CD4-positive, alpha-beta T cell treated with Interleukin-6 at 100 ng/mL for 8 hours (primary cell): ENCODE data around the gene CCSER1.

Source experiments
- DNase-seq: peaks from one replicate; pipeline ENCODE4 v3.0.0-alpha.2; 2020; ENCODE audit warnings: mixed read lengths, low spot score

The CCSER1 gene

DNA sequence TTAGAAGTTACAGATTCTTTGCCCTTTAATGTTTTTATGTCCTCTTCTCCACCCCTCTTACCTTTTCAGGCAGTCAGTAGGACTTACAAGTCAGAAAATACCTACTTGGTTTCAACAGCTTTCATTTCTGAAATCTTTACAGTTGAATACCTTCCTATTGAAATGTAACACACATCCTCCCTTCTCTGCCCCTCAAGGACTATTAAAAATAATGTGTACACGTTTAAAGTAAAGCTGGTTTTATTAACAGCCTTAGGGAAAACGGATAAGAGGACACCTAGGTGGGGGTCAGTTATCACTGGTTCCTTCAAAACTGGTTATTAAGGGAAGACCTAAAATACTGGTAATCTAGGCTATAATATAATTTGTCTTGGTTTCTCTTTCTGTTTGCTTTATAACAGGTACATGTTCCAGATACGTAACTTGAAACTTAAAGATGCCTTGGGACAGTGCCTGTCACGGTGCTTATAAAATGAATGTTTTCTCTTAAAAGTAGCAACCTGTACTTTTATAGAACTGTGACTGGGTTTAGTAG, 1.8 kb downstream of the CCSER1 start:
- no peak for DNase-seq

DNA sequence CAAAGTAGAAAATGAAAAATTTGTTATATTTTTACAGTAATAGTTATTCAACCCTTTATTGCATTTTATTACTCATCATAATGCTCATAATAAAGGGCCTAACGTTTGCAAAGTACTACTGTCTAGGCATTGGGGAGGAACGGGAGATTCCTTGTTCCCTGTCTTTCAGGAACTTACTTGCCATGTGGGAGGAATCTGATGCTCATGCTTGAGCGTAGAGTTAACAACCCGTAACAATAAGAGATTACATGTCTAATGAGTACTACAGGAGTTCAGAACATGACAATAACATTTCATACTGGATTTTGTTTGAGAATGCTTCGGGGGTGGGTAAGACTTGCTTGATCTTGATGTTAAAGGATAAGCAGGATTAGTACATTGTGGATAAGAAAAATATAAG, 2.9 kb downstream of the CCSER1 start:
- no peak for DNase-seq

- DNase-seq, result no peak
Observed at GRCh38 chr4:90137555-90137954, 10.4 kb downstream of the CCSER1 start.

DNA sequence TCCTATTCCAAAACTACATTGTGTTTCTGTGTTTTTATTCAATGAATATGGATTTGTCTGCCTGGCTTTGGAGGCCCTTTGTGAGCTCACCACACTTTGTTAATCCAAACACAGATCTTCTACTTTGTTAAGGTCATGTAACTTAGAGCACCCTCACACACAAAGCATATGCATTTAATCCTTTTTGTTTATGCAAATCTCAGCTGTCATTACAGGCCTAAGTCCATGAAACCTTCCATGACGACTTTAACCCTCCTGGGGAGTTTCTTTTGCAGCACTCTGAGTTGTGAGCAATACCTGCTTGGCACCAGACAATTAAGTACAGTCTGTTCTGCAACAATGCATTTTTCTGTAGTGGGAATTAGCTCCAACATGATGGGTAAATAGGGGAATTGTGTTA, 14.9 kb downstream of the CCSER1 start:
- no peak for DNase-seq

- DNase-seq, result no peak
Observed at GRCh38 chr4:90145319-90145718, 18.1 kb downstream of the CCSER1 start.

GRCh38 chr4:90146306-90146705, 19.1 kb downstream of the CCSER1 start:
- no peak for DNase-seq

GRCh38 chr4:90148574-90149148, 21.5 kb downstream of the CCSER1 start:
- DNase-seq, result no peak

DNA sequence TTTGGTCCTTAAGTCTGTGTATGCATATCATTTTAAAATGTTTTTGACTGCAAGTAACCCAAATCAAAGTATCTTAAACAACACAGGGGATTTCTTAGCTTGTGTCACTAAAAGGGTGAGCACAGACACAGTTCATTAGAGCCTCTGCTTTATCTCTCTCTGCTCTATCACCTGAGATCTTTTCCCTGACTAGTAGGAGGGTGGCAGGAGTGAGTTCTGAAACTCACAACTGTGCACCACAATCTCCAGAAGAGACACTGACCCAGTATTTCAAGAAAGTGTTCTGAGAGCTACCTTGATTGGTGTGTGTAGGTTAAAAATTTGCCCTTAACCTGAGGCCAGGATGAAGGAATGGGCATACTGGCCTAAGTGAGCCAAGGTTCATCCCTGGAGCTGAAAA, 24.8 kb downstream of the CCSER1 start:
- no peak for DNase-seq

DNA sequence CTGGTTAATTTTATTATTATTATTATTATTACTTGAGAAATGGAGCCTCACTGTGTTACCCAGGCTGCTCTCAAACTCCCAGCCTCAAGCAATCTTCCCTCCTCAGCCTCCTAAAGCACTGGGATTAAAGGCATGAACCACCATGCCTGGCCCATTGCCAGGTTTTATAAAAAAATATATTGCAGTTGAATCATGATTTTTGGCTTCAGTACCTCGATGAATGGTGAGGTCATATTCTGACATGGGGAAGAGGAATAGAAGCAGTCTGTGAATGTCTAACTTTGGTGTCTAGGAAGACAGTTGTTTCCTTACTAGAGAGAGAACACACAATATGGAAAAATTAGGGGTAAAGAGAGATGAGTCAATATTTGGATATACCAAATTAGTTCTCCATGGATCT, 32.0 kb downstream of the CCSER1 start:
- DNase-seq, result no peak

DNA sequence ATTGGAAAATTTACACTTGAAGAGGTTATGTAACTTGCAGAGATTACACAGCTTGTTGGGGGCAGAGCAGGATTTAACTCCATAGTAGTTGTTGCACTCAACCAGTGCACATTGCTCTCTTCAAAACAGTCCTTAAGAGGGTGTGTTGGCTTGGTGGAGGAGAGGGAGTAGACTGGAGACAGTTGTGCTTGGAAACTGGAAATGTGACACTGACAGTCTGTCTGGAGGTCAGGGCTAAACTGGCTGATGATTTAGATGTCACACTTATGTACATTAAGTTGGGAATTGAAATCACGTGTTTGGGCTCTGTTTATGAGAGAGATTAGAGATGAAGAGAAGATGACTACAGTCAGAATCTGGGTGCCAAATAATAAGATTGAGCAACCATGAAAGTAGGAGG, 32.9 kb downstream of the CCSER1 start:
- DNase-seq, result no peak

GRCh38 chr4:90162566-90162965, 35.4 kb downstream of the CCSER1 start:
- no peak for DNase-seq

- no peak for DNase-seq
Observed at GRCh38 chr4:90163872-90164271, 36.7 kb downstream of the CCSER1 start.

DNA sequence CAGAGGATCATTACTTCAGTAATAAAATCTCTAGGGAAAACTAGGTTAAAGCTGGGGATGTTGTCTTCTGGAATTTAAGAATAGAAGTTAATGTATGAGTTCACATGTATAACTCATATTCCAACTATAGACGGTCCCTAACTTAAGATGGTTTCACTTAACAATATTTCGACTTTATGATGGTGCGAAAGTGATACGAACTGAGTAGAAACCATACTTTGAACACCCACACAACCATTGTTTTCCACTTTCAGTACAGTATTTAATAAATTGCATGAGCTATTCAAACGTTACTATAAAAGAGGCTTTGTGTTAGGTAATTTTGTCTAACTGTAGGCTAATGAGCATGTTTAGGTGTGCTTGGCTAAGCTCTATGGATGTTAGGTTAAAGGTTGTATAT, 38.7 kb downstream of the CCSER1 start:
- no peak for DNase-seq

GRCh38 chr4:90171491-90171890, 44.3 kb downstream of the CCSER1 start:
- DNase-seq, result no peak

- no peak for DNase-seq
Observed at GRCh38 chr4:90174621-90175023, 47.4 kb downstream of the CCSER1 start.

- no peak for DNase-seq
Observed at GRCh38 chr4:90181644-90182043, 54.5 kb downstream of the CCSER1 start.

DNA sequence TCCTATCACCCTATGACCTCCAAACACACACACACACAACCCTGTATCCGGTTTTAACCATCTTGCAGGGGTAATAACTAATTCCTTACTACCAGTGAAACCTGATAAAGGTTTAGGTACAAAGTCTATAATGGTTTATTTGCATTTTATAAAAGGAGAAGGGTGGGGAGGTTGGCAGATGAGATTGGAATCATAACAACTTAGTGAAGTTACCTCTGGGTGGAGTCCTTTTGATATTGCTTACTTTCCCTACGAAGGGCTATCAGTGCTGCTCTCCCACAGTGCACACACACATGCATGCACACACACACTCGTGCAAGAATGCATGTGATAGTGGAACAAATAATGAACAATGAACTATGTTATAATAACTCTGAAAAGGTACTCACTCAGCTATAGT, 56.1 kb downstream of the CCSER1 start:
- DNase-seq, result no peak

DNA sequence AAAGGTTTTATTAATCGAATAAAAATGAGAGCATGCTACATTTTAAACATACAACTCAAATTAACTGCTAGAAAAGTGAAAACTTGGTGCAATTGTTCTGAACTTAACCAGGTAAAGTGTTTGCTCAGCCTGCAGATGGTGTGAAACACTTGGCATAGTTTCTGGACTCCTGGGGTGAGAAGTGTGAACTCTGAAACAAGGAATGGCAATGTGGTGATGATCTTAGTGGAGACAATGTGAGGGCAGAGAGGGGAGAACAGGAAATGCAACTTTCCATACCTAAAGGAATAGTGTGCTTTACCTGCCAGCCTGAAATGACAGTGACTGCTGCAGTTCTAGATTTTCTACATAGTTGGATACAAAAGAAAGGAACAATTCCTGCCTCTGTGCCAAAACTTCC, 57.4 kb downstream of the CCSER1 start:
- no peak for DNase-seq

- no peak for DNase-seq
Observed at GRCh38 chr4:90185416-90185815, 58.2 kb downstream of the CCSER1 start.

GRCh38 chr4:90186229-90186628, 59.0 kb downstream of the CCSER1 start:
- no peak for DNase-seq

DNA sequence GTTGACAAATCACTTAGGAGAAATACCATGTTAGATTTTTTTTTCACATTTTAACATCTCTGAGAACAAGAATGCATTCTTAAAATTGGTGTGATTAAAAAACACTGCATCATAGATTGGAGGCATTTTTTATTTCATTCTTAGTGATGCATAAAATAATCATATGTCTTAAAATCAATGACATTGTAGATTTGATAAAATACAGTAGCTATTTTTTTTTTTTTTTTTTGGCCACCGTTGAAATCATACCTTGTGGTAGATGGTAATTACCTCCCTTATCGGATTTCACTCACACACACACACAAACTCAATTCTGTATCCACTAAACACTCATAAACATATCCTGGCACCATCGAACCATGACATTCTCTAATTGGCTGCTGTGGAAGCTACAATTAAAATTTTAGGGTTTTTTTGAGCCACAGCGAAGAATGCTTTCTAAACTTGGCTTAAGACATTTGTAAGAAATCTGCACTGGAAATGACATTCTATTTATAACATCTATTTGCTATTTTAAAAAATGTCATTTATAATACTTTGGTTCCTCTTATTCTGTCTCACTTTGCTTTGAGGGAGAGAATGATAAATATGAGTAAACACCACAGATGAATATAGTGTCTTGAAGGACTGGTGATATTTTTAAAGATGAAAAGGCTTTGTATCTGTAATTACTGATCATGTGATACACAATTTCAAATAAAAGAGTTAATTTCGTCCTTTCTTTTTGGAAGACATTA, 60.1 kb downstream of the CCSER1 start:
- DNase-seq, result no peak

- no peak for DNase-seq
Observed at GRCh38 chr4:90189178-90189577, 62.0 kb downstream of the CCSER1 start.

DNA sequence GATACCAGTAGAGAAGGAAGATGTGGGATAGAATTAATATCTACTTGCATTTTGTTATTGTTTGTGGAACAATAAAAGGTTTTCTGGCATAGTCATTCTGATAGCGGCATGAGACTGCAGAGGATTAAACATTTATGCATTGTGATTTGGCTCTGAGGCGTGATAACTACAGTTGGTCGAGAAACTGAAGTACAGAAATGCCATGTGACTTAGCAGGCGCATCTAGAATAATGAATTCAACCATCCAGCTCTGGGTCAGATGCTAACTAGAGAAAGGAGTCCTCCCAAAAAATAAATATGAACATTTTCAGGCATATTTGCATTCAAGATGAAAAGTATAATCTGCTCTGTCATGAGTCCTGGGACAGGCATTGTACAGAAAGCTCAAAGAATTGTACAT, 62.8 kb downstream of the CCSER1 start:
- no peak for DNase-seq

GRCh38 chr4:90190525-90190924, 63.3 kb downstream of the CCSER1 start:
- DNase-seq, result no peak
